ENCODE results near the gene S100P.

- no peak for TF ChIP-seq CTCF (IDR thresholded peaks at IDR 0.05)
- no peak for TF ChIP-seq POLR2A (IDR thresholded peaks at IDR 0.05)
Observed at GRCh38 chr4:6657242-6658208, 36.2 kb upstream of the S100P start.

All from testis (tissue), 2 donors.